GM18951 (cell line): ENCODE data around the gene ZNF691.

Experiments
- POLR2A ChIP-seq: IDR thresholded peaks from 4 replicates; pipeline ENCODE4 v1.6.1; 2011; ENCODE audit warnings: mild to moderate bottlenecking; ENCODE audit not compliant: insufficient read length, insufficient read depth; ENCODE audit errors: extremely low read depth
- in situ Hi-C: fragments of 300-500 bp; cut with MboI; formaldehyde crosslinking; loops from one replicate; pipeline ENCODE4 v1.12.0; 2022; ENCODE audit warnings: low sequenced_read_pairs, mixed read lengths, inconsistent platforms; ENCODE audit not compliant: unreplicated experiment

The ZNF691 gene

DNA sequence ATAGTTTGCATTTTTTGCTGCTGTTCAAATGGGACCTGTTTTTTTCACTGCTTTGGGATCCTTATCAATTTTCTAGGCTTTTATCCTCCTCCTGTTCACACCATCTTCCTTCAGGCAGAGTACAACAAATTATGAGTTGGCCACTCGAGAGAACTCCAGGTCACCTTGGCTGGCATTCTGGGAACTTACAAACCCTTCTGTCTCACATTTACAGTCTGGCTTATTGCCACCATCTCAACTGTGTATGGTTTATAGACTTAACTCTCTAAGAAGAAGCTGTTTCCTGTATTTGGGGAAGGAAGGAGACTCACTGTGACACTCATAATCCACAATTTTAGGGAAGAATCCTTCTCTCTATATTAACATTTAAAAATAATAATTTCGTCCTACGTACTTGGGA lies 5.4 kb upstream of the ZNF691 start:
- TF ChIP-seq POLR2A = no peak
- in situ Hi-C loops = no loop called here

DNA sequence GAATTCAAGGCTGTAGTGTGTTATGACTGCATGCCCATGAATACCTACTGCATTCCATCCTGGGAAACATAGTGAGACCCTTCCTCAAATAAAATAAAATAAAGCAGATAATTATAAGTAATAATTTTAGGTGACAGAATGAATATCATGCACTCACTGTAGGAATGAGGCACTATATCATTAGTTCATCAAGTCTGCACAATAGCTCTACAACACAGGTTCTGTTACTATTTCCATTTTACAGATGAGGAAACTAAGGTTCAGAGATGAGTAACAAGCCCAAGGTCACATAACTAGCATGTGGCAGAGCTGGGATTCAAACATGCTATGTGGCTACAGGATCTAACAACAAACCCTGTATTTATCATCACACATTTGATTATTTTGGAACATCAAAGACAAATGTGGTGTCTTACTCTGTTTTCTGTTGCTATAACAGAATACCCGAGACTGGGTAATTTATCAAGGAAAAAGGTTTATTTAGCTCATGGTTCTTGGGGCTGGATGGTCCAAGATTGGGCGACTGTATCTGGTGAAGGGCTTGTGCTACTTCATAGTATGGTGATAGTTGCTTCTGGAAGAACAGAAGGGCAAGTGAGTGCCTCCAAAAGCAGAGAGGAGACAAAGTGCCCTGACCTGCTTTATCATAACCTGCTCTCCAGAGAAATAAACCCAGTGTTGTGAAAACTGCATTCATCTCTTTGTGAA lies 4.8 kb upstream of the ZNF691 start:
- in situ Hi-C loops = no loop called here
- TF ChIP-seq POLR2A = no peak

DNA sequence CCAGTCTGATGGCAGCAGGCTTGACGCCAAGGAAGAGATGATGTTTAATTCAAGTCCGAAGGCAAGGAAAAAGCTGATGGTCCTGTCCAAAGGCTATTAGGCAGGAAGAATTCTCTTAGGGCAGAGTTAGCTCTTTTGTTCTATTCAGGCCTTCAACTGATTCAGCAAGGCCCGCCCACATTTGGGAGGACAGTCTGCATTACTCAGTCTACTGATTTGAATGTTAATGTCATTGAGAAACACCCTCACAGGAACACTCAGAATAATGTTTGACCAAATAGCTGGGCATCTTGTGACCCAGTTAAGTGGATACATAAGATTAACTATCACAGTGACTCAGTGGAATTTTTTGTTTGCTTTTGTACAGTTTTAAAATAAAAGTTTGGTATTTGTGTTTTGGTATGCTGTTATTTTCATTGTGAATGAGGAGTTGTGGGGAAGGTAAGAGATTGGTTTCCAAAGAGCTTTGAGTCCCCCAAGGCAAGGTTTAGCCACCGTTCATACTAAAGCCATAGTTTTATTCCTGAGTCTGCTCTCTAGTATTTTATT lies 1.7 kb upstream of the ZNF691 start:
- in situ Hi-C loops = no loop called here
- TF ChIP-seq POLR2A = no peak

DNA sequence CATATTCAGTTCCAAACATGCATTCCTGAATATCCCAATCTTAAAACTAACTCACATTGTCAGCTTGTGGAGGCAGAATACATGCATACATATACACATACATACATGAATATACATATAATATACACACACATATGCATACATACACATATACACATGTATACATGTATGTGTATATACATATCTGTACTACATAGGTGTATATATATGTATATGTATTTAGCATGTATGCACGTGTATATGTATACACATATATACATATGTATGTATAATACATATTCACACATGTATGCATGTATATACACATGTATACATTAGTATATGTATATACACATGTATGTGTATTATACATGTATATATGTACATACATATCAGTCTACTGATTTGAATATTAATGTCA lies 1.2 kb upstream of the ZNF691 start:
- TF ChIP-seq POLR2A = no peak
- in situ Hi-C loops = no loop called here

DNA sequence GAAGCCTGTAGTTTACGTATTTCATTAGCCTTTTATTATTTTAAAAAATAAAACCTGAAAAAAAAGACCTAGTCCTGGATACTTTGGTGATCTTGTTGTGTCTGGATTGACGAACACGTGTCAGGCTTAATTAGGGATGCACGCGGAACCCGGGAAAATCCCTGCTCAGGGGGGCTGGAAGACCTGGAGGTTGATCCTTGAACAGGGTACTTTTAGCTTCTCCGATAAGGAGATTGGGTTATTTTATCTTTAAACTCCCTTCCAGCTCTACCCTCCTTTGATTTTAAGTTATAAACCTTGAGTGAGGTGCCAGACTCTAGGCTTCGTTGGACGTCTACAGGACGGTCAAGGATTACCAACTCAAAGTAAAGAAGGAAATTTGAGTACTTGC lies 552 bp upstream of the ZNF691 start:
- no peak for TF ChIP-seq POLR2A
- in situ Hi-C loops = no loop called here

DNA sequence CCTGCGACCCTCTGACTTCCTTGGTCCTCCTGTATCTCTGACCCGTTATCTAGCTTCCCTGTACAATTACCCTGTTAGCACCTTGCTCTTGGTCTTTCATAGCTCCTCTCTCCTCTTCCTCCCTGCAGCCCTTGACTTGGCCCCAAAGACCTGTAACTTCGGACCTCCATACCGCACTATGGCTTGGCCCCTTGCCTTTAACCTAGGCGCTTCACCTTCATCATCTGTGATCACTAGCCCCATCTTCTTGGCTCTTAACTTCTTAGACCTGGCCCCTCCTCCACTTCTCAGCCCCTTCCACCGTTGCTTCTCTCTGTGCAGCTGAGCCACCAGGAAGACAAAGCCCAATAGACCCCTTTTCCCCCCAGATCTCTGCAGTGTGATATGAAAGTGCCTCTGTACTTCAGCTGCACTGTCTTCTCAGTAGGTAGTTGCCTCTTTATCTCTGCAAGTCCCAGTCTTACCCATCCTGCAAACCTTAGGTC lies 740 bp downstream of the ZNF691 start:
- TF ChIP-seq POLR2A = no peak
- in situ Hi-C loops = no loop called here

DNA sequence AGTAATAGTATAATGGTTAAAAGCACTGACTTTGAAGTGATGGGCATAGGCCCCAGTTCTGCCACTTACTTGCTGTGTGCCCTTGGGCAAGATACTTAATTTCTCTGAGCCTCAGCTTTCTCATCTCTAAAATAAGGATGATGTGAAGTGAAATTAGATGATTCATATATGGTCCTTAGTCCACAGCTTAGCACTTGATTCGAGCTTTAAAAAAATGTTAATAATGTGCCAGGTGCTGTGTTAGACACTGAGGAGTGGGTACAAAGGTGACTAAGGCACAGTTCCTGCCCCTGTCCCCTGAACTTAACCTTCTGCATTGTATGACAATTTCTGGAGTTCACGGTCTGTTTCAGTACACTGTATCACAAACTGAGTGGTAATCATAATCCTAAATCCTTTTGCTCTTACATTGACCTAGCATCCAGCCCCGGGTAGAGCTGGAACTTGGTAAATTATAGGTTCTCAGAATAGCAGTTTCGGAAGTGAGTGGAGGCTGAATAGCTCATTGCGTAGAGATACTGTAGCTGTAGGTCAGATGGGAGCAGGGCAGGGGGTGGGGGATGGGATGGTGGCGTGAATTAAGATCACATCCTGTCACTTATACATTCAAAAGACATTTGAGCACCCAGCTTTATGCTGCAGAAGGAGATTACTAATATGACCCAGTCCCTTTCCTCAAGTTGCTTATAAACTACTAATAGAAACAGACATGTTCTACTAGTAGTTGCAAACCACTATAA lies 1.5 kb downstream of the ZNF691 start:
- TF ChIP-seq POLR2A = no peak
- in situ Hi-C loops = no loop called here

DNA sequence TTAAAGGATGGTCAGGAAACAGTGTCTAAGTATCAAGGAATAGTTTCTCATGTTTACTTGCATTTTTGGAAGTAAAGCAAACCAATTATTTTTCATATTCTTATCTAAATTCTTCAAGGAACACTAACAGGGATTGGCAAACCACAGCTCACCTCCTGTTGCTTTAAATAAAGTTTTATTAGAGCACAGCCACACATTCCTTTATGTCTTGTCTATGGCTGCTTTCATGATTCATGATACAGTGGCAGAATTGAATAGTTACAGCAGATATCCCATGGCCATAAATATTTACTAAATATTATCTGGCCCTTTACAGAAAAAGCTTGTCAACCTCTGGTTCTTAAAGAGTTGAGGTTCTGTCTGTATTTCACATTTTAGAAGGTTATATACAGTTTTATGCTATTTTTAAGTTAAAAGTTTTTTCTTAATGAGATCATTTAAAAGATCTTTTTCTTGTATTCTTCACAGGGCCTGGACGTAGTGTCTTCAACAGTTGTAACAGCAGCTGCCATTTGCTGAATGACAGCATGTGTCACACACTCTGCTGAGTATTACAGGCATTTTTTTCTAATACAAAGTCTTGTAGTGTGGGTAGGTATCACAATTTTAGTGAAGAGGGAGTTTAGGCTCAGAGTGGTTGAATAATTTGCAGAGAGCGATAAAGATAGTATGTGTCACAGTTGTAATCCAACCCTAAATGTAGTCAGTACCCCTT lies 2.6 kb downstream of the ZNF691 start:
- TF ChIP-seq POLR2A = no peak
- in situ Hi-C loops = no loop called here

DNA sequence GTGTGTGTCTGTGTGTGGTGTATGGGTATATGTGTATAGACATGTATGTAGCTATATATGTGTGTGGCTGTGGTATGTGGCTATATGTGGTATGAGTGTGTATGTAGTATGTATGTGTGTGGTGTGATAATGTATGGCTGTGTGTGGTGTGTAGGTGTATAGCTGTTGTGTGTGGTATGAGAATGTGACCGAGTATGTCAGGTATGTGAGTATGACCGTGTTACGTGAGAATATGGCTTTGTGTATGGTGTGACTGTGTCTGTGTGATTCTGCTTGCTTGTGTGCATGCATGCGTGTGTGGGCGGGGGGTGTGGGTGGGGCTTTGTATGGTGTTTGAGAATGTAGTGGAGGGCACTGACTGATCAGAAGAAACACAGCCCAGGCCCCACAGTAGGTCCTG lies 3.5 kb downstream of the ZNF691 start:
- TF ChIP-seq POLR2A = no peak
- in situ Hi-C loops = no loop called here

DNA sequence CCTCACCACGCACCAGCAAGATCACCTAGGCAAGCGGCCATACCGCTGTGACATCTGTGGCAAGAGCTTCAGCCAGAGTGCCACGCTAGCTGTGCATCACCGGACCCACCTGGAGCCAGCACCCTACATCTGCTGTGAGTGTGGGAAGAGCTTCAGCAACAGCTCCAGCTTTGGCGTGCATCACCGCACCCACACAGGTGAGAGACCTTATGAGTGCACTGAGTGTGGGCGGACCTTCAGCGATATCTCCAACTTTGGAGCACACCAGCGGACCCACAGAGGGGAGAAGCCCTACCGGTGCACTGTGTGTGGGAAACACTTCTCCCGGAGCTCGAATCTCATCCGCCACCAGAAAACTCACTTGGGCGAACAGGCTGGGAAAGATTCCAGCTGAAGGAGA lies 5.0 kb downstream of the ZNF691 start:
- in situ Hi-C loops = no loop called here

DNA sequence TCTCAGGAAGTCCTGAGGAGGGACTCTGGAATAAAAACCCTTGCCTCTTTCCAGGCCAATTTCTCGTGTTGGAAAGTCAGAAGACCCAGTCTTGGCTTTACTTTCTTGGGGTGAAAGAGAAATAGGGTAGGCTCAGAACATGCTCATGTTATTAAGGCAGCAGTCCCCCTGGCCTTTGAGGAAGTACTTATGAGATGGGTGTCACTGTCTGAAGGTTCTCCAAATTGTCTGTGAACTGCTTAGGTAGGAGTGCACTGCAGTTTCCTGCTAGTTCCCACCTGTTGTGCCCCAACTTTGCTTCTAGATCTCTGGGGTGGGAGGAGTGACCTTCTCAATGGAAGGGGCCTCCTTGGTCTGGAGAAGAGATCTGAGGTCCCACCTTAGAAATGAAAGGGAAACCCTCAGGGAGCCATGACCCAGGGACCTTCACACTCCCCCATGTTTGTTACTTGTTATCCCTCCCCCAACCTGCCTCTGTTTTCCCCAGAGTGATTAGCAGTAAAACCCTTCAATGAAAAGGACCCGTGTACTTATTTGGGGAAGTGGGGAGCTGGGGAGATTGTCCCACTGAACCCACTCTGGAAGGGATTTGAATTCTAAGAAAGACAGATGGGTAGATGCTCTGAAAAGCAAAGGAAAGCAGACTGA lies 5.7 kb downstream of the ZNF691 start:
- TF ChIP-seq POLR2A = no peak
- in situ Hi-C loops = no loop called here

More for the DNA sequence above, 5.0 kb downstream of the ZNF691 start:
- no peak for TF ChIP-seq POLR2A

DNA sequence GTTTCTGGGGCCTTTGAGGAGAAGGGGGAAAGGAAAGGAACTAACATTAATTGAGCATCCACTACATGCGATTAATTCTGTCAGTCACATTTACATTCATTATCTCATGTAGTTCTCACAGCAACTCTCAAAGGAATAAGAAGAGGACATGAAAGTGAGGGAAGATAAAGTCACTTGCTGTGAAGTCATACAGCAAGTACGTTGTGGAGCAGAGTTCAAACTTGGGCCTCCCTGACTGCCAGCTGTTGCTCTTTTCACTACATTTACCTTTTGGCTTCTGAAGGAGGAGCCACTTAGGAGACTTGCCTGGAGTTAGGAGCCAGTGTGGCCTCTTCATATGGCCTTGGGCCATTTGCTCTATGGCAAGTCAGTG lies 6.2 kb downstream of the ZNF691 start:
- no peak for TF ChIP-seq POLR2A
- in situ Hi-C loops = no loop called here
